IPS-18a (cell line): ENCODE measurements around the gene CLRN3.

Source experiments
- H3K27ac ChIP-seq: one replicate; pipeline ENCODE4 v1.5.1; 2013; ENCODE audit warnings: low read length
- H3K27me3 ChIP-seq: one replicate; pipeline ENCODE4 v1.6.1; 2013; ENCODE audit warnings: mild to moderate bottlenecking, low read length; ENCODE audit not compliant: control insufficient read depth, insufficient read depth
- H3K36me3 ChIP-seq: one replicate; pipeline ENCODE4 v1.6.1; 2013; ENCODE audit warnings: low read depth, low read length; ENCODE audit not compliant: control insufficient read depth
- H3K4me1 ChIP-seq: one replicate; pipeline ENCODE4 v1.6.1; 2013; ENCODE audit warnings: low read depth, low read length; ENCODE audit not compliant: control insufficient read depth
- H3K4me3 ChIP-seq: one replicate; pipeline ENCODE4 v1.5.1; 2013; ENCODE audit warnings: low read length
- H3K9ac ChIP-seq: one replicate; pipeline ENCODE4 v1.6.1; 2013; ENCODE audit warnings: mild to moderate bottlenecking, low read length, moderate library complexity
- H3K9me3 ChIP-seq: one replicate; pipeline ENCODE4 v1.6.1; 2013; ENCODE audit warnings: low read depth, low read length; ENCODE audit not compliant: control insufficient read depth

Gene CLRN3

GRCh38 chr10:127906548-127907377 is 14.0 kb upstream of the CLRN3 start, which contains the start of gene PTPRE:
Gene PTPRE, plus strand, starts transcription at chr10:127907103. Its CDS starts 133,779 bp downstream, at chr10:128040882.
- Histone ChIP-seq H3K9ac (no peak within 1 kb of the TSS), H3K4me3 (peak within 1 kb of the TSS; percentile 54), H3K27ac (no peak within 1 kb of the TSS), H3K27me3 (peaks cover 16% of the 10 kb centered on the region), H3K36me3 (no peaks in the 10 kb centered on the region), H3K4me1 (no peaks in the 10 kb centered on the region), H3K9me3 (no peaks in the 10 kb centered on the region)

GRCh38 chr10:127905848-127906261 is 13.1 kb upstream of the CLRN3 start:
- H3K9ac ChIP-seq, result no peak overlapping the region
- no peak overlapping the region for H3K27ac ChIP-seq
- H3K9me3 ChIP-seq, result no peaks in the 10 kb centered on the region
- no peak overlapping the region for H3K4me3 ChIP-seq
- no peaks in the 10 kb centered on the region for H3K36me3 ChIP-seq
- peaks cover 16% of the 10 kb centered on the region for H3K27me3 ChIP-seq
- no peaks in the 10 kb centered on the region for H3K4me1 ChIP-seq

GRCh38 chr10:127905001-127905847 is 12.5 kb upstream of the CLRN3 start:
- Histone ChIP-seq H3K27me3 (peaks cover 16% of the 10 kb centered on the region), H3K4me3 (no peak overlapping the region), H3K36me3 (no peaks in the 10 kb centered on the region), H3K9me3 (no peaks in the 10 kb centered on the region), H3K9ac (no peak overlapping the region), H3K4me1 (no peaks in the 10 kb centered on the region), H3K27ac (no peak overlapping the region)

GRCh38 chr10:127904311-127905000 is 11.7 kb upstream of the CLRN3 start:
- H3K36me3 ChIP-seq, result no peaks in the 10 kb centered on the region
- H3K4me3 ChIP-seq, result no peak overlapping the region
- peaks cover 16% of the 10 kb centered on the region for H3K27me3 ChIP-seq
- no peak overlapping the region for H3K9ac ChIP-seq
- H3K27ac ChIP-seq, result no peak overlapping the region
- no peaks in the 10 kb centered on the region for H3K9me3 ChIP-seq
- H3K4me1 ChIP-seq, result no peaks in the 10 kb centered on the region

GRCh38 chr10:127903789-127904188 is 11.0 kb upstream of the CLRN3 start:
- Histone ChIP-seq H3K36me3 (no peaks in the 10 kb centered on the region), H3K9me3 (no peaks in the 10 kb centered on the region), H3K27me3 (peaks cover 14% of the 10 kb centered on the region), H3K27ac (no peak overlapping the region), H3K4me1 (no peaks in the 10 kb centered on the region), H3K4me3 (no peak overlapping the region), H3K9ac (no peak overlapping the region)

- Histone ChIP-seq H3K9ac (no peak overlapping the region), H3K4me3 (no peak overlapping the region), H3K4me1 (no peaks in the 10 kb centered on the region), H3K27me3 (no peaks in the 10 kb centered on the region), H3K36me3 (no peaks in the 10 kb centered on the region), H3K9me3 (no peaks in the 10 kb centered on the region), H3K27ac (no peak overlapping the region)
These were observed 7.1 kb upstream of the CLRN3 start for GRCh38 chr10:127899766-127900387.

GRCh38 chr10:127897177-127897576 is 4.4 kb upstream of the CLRN3 start:
- Histone ChIP-seq H3K27me3 (no peaks in the 10 kb centered on the region), H3K4me3 (no peak overlapping the region), H3K4me1 (no peaks in the 10 kb centered on the region), H3K9me3 (no peaks in the 10 kb centered on the region), H3K27ac (no peak overlapping the region), H3K9ac (no peak overlapping the region), H3K36me3 (no peaks in the 10 kb centered on the region)

GRCh38 chr10:127896590-127896989 is 3.8 kb upstream of the CLRN3 start:
- H3K27me3 ChIP-seq, result no peaks in the 10 kb centered on the region
- H3K4me1 ChIP-seq, result no peaks in the 10 kb centered on the region
- no peak overlapping the region for H3K27ac ChIP-seq

GRCh38 chr10:127894146-127894545 is 1.4 kb upstream of the CLRN3 start:
- no peaks in the 10 kb centered on the region for H3K9me3 ChIP-seq
- no peak overlapping the region for H3K4me3 ChIP-seq
- H3K27ac ChIP-seq, result no peak overlapping the region
- H3K9ac ChIP-seq, result no peak overlapping the region
- no peaks in the 10 kb centered on the region for H3K36me3 ChIP-seq
- no peaks in the 10 kb centered on the region for H3K27me3 ChIP-seq
- no peaks in the 10 kb centered on the region for H3K4me1 ChIP-seq

More at GRCh38 chr10:127896590-127896989, 3.8 kb upstream of the CLRN3 start:
- Histone ChIP-seq H3K9ac (no peak overlapping the region), H3K9me3 (no peaks in the 10 kb centered on the region), H3K36me3 (no peaks in the 10 kb centered on the region), H3K4me3 (no peak overlapping the region)

GRCh38 chr10:127890832-127891334 is 1.9 kb downstream of the CLRN3 start:
- no peak overlapping the region for H3K4me3 ChIP-seq
- no peaks in the 10 kb centered on the region for H3K27me3 ChIP-seq
- no peaks in the 10 kb centered on the region for H3K36me3 ChIP-seq
- H3K4me1 ChIP-seq, result no peaks in the 10 kb centered on the region
- H3K27ac ChIP-seq, result no peak overlapping the region
- H3K9ac ChIP-seq, result no peak overlapping the region
- no peaks in the 10 kb centered on the region for H3K9me3 ChIP-seq

- no peak overlapping the region for H3K27ac ChIP-seq
- no peaks in the 10 kb centered on the region for H3K36me3 ChIP-seq
- no peaks in the 10 kb centered on the region for H3K27me3 ChIP-seq
- H3K9ac ChIP-seq, result no peak overlapping the region
- H3K9me3 ChIP-seq, result no peaks in the 10 kb centered on the region
- H3K4me3 ChIP-seq, result no peak overlapping the region
- no peaks in the 10 kb centered on the region for H3K4me1 ChIP-seq
These were observed 2.5 kb downstream of the CLRN3 start for GRCh38 chr10:127890216-127890615.
